K562 (cell line): ENCODE results near the gene HSF5. TPM values are rescaled to one million over a fixed set of nuclear protein-coding genes. Genes with fewer than 3 reads are reported as not detected.

Source experiments
- BMI1 ChIP-seq: fragments of 150-350 bp; IDR thresholded peaks from 2 replicates; pipeline ENCODE4 v1.6.1; 2014; ENCODE audit warnings: low read length
- CSDE1 ChIP-seq, 2 experiments: fragments of 450-650 bp; IDR thresholded peaks; 2 replicates each; pipeline ENCODE4 v1.6.1; 2016; ENCODE audit warnings: mild to moderate bottlenecking in 1 of 2
- HDAC2 ChIP-seq: fragments of 450-650 bp; IDR thresholded peaks from 2 replicates; pipeline ENCODE4 v1.6.1; 2016; ENCODE audit warnings: mild to moderate bottlenecking
- KLF1 ChIP-seq: fragments of 450-650 bp; IDR thresholded peaks from 2 replicates; pipeline ENCODE4 v1.6.1; 2016; ENCODE audit warnings: missing genetic modification characterization, missing compliant biosample characterization
- MYC ChIP-seq, 2 experiments: fragments of 250-450 bp in 1 of 2; sonication (Bioruptor Pico) in 1 of 2; IDR thresholded peaks; 2 replicates each; pipeline versions ENCODE4 v1.5.1 to v1.6.1; 2012 to 2021; ENCODE audit warnings: low read depth in 2 of 2, borderline replicate concordance in 1 of 2, improper control_type of control experiment in 1 of 2, low read length in 1 of 2, mild to moderate bottlenecking in 1 of 2, moderate library complexity in 1 of 2
- NFIC ChIP-seq: fragments of 450-650 bp; IDR thresholded peaks from 2 replicates; pipeline ENCODE4 v1.6.1; 2017; ENCODE audit warnings: mild to moderate bottlenecking, inconsistent platforms
- NFIX ChIP-seq: fragments of 250-450 bp; sonication (Bioruptor Pico); IDR thresholded peaks from 2 replicates; pipeline ENCODE4 v1.4.0; 2020; ENCODE audit warnings: low read depth, mild to moderate bottlenecking, moderate library complexity
- NR2C2 ChIP-seq, 2 experiments: fragments of 200-800 bp in 1 of 2; sonication (Bioruptor generic) in 1 of 2; sonication (generic) in 1 of 2; formaldehyde crosslinking in 1 of 2; IDR thresholded peaks; 2 replicates each; pipeline versions ENCODE4 v1.6.1 to v1.8.0; 2016 to 2022; ENCODE audit warnings: mild to moderate bottlenecking in 1 of 2, missing compliant biosample characterization in 1 of 2, missing genetic modification characterization in 1 of 2, missing genetic modification reagents in 1 of 2
- POLR2AphosphoS5 ChIP-seq: IDR thresholded peaks from 2 replicates; pipeline ENCODE4 v1.6.1; 2011; ENCODE audit warnings: mild to moderate bottlenecking, low read depth, low read length, moderate library complexity; ENCODE audit not compliant: control insufficient read depth, insufficient read depth
- RB1 ChIP-seq: fragments of 450-650 bp; IDR thresholded peaks from 2 replicates; pipeline ENCODE4 v1.6.1; 2017; ENCODE audit warnings: low read depth, mild to moderate bottlenecking
- RFX1 ChIP-seq: fragments of 450-650 bp; IDR thresholded peaks from 2 replicates; pipeline ENCODE4 v1.6.1; 2016; ENCODE audit warnings: mild to moderate bottlenecking, moderate library complexity
- THAP7 ChIP-seq: fragments of 250-450 bp; sonication (Bioruptor Pico); IDR thresholded peaks from 2 replicates; pipeline ENCODE4 v1.5.0; 2021
- TSHZ1 ChIP-seq: fragments of 250-450 bp; sonication (Bioruptor Pico); IDR thresholded peaks from 2 replicates; pipeline ENCODE4 v1.4.0; 2020; ENCODE audit warnings: mild to moderate bottlenecking, moderate library complexity
- ZBTB17 ChIP-seq: fragments of 450-650 bp; formaldehyde crosslinking; IDR thresholded peaks from 2 replicates; pipeline ENCODE4 v1.4.0; 2020; ENCODE audit warnings: mild to moderate bottlenecking
- ZEB2 ChIP-seq: fragments of 450-650 bp; IDR thresholded peaks from 2 replicates; pipeline ENCODE4 v1.6.1; 2016
- ZNF592 ChIP-seq: fragments of 450-650 bp; IDR thresholded peaks from 2 replicates; pipeline ENCODE4 v1.6.1; 2017; ENCODE audit warnings: antibody characterized with exemption, mild to moderate bottlenecking
- polyA plus RNA-seq, 8 experiments: library from polyadenylated mRNA; depleted of rRNA in 4 of 8; stranded (reverse) in 5 of 8; unstranded in 3 of 8; fragments of >200 nt; fragmentation: Nextera tagmentation in 2 of 8; fragmentation: Illumina TruSeq in 1 of 8; extraction: Ambion mirVana in 2 of 8; extraction: Trizol in 1 of 8; gene quantifications; 2 replicates each; pipeline versions ENCODE4 v1.2.1 to v1.2.3, GENCODE V29; 2011 to 2014; ENCODE audit warnings: inconsistent platforms in 1 of 8, missing spikeins in 1 of 8
- total RNA-seq, 7 experiments: library from RNA; depleted of rRNA in 6 of 7; stranded (reverse); fragments of >200 nt in 6 of 7; fragmentation: Illumina TruSeq in 2 of 7; extraction: Trizol in 2 of 7; gene quantifications; 2 replicates each; pipeline versions ENCODE4 v1.2.1 to v1.2.3, GENCODE V29; 2011 to 2021; ENCODE audit warnings: low replicate concordance in 1 of 7
- TF ChIP-seq, protein P1 (sequence below): fragments of 450-650 bp; formaldehyde crosslinking; IDR thresholded peaks from 2 replicates; pipeline ENCODE4 v1.4.0; 2020; ENCODE audit warnings: mild to moderate bottlenecking, moderate library complexity
- TF ChIP-seq, protein P2 (sequence below): fragments of 450-650 bp; IDR thresholded peaks from 2 replicates; pipeline ENCODE4 v1.6.1; 2016; ENCODE audit warnings: missing biosample characterization, missing genetic modification characterization

HSF5 gene
- total and polyA plus RNA-seq, 9 of the 15 experiments (the other 6 are each of a cell fraction or from before 2014, with no cell fraction given), result 0.04 TPM; not detected in 8

DNA sequence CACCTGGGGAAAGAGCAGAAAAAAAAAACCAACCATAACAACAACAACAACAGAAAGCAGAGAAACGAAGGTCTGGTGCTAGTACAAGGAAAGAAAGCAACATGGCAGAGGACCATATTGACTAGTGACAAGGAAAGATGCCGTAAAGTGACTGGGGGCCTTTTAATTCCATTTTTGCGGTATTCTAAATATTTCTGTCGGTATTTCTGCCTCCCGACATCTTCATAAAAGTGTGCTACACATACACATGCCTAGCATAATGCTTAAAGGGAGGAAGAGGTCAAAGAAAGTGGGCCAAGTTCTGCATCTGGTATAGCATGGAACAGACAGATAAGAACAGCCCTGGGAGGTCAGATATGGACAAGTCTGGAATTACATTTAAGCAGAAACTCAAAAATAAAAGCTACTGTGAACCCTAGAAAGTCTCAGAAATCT is 51.4 kb downstream of the HSF5 start (continued):
- peak; percentile 91 for TF ChIP-seq POLR2AphosphoS5
- TF ChIP-seq RB1, result no peak
- TF ChIP-seq CSDE1 (IDR thresholded peaks at IDR 0.05), result no peak
- TF ChIP-seq THAP7 (CRISPR knock-in tag), result no peak
- no peak for TF ChIP-seq NR2C2 (CRISPR knock-in tag; IDR thresholded peaks at IDR 0.05)
- TF ChIP-seq NR2C2 (tag; IDR thresholded peaks at IDR 0.05), result peak; percentile 72
- peak; percentile 91 for TF ChIP-seq NFIC
- peak; percentile 71; the same call in 1 of the 2 replicates for TF ChIP-seq HDAC2
- TF ChIP-seq RFX1, result no peak
- TF ChIP-seq NFIX (CRISPR knock-in tag), result no peak
- TF ChIP-seq, protein P1, sequence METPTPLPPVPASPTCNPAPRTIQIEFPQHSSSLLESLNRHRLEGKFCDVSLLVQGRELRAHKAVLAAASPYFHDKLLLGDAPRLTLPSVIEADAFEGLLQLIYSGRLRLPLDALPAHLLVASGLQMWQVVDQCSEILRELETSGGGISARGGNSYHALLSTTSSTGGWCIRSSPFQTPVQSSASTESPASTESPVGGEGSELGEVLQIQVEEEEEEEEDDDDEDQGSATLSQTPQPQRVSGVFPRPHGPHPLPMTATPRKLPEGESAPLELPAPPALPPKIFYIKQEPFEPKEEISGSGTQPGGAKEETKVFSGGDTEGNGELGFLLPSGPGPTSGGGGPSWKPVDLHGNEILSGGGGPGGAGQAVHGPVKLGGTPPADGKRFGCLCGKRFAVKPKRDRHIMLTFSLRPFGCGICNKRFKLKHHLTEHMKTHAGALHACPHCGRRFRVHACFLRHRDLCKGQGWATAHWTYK, result no peak
- peak; percentile 83 for TF ChIP-seq ZNF592
- TF ChIP-seq, protein P2, sequence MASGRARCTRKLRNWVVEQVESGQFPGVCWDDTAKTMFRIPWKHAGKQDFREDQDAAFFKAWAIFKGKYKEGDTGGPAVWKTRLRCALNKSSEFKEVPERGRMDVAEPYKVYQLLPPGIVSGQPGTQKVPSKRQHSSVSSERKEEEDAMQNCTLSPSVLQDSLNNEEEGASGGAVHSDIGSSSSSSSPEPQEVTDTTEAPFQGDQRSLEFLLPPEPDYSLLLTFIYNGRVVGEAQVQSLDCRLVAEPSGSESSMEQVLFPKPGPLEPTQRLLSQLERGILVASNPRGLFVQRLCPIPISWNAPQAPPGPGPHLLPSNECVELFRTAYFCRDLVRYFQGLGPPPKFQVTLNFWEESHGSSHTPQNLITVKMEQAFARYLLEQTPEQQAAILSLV, result no peak
- TF ChIP-seq TSHZ1 (CRISPR knock-in tag), result no peak
- TF ChIP-seq ZEB2, result peak; percentile 15; the same call in 1 of the 2 replicates
- TF ChIP-seq MYC (IDR thresholded peaks at IDR 0.05; ENCODE audit: low read depth, low read length), result peak; percentile 64
- no peak for TF ChIP-seq MYC (CRISPR knock-in tag; IDR thresholded peaks at IDR 0.05; ENCODE audit: borderline replicate concordance, low read depth)
- no peak for TF ChIP-seq KLF1 (tag)
- no peak for TF ChIP-seq ZBTB17 (CRISPR knock-in tag)
- no peak for TF ChIP-seq BMI1
